HFF-Myc (cell line): Measurements from ENCODE around the gene PPP1R16B.

Source experiments
- DNase-seq: peaks from one replicate; pipeline ENCODE4 v3.0.0-alpha.2; 2011; ENCODE audit warnings: low read depth; ENCODE audit errors: extremely low read depth
- H3K4me3 ChIP-seq: replicated peaks from 2 replicates; pipeline ENCODE4 v1.5.1; 2011; ENCODE audit warnings: low read depth, mild to moderate bottlenecking, control low read depth, low read length
- CTCF ChIP-seq: IDR thresholded peaks from 2 replicates; pipeline ENCODE4 v1.5.1; 2012; ENCODE audit warnings: mild to moderate bottlenecking, low read depth, low read length, control low read depth; ENCODE audit errors: missing control alignments

Gene PPP1R16B

GRCh38 chr20:38920411-38920810 is 114.9 kb downstream of the PPP1R16B start:
- H3K4me3 ChIP-seq = no peak overlapping the region
- no peak for TF ChIP-seq CTCF
- no peak for DNase-seq

- TF ChIP-seq CTCF = no peak
- H3K4me3 ChIP-seq = no peak overlapping the region
- DNase-seq = no peak
Measured at GRCh38 chr20:38920851-38921250, 115.4 kb downstream of the PPP1R16B start.

GRCh38 chr20:38924718-38925117 is 119.2 kb downstream of the PPP1R16B start:
- no peak for DNase-seq
- no peak overlapping the region for H3K4me3 ChIP-seq
- no peak for TF ChIP-seq CTCF

GRCh38 chr20:38926142-38926933 is 120.8 kb downstream of the PPP1R16B start, which contains the start of gene FAM83D:
Gene FAM83D, plus strand, starts transcription at chr20:38926417. Its CDS starts 26 bp downstream, at chr20:38926443.
- TF ChIP-seq CTCF = no peak
- DNase-seq = peak; percentile 95
- H3K4me3 ChIP-seq = peak within 1 kb of the TSS; percentile 93

- H3K4me3 ChIP-seq = peak overlapping the region; percentile 93
- no peak for DNase-seq
- no peak for TF ChIP-seq CTCF
Measured at GRCh38 chr20:38926934-38927616, 121.6 kb downstream of the PPP1R16B start.

GRCh38 chr20:38927902-38928578 is 122.5 kb downstream of the PPP1R16B start:
- TF ChIP-seq CTCF = no peak
- DNase-seq = no peak
- H3K4me3 ChIP-seq = peak overlapping the region; percentile 93
